HCT116 (cell line): ENCODE measurements around the gene DUSP3. TPM values are rescaled to one million over a fixed set of nuclear protein-coding genes. Genes with fewer than 3 reads are reported as not detected.

Experiments used
- ATAC-seq: fragments of 200-7000 bp; cut with Tn5 transposase; 2 replicates; pipeline ENCODE4 v1.9.1; 2020; ENCODE audit warnings: mild to moderate bottlenecking, moderate library complexity
- BruUV-seq: library from RNA; stranded (reverse); fragments of 400-500 nt; replicated peaks from 2 replicates; lab custom pipeline; 2021; lab: Mats Ljungman, UMichigan
- CTCF ChIA-PET: fragments of 300-600 bp; sonication (Branson Sonifier 250); formaldehyde crosslinking; loops from one replicate; lab custom pipeline; 2021; ENCODE audit warnings: antibody characterized with exemption; lab: Charles Lee
- POLR2A ChIA-PET: fragments of 300-600, 350-600 bp; sonication (Branson Sonifier 250); formaldehyde crosslinking; loops from one replicate; lab custom pipeline; 2021; ENCODE audit warnings: antibody characterized with exemption; lab: Charles Lee
- RAD21 ChIA-PET, 2 experiments: fragments of 300-600 bp; sonication (Branson Sonifier 250); formaldehyde crosslinking; loops; one replicate each; lab custom pipeline; 2023; ENCODE audit warnings: low total read pairs in 2 of 2; ENCODE audit not compliant: uncharacterized antibody in 2 of 2, unreplicated experiment in 2 of 2, low non-redundant PET in 1 of 2; lab: Charles Lee
- DNase-seq: peaks from one replicate; pipeline ENCODE4 v3.0.0-alpha.2; 2010; ENCODE audit warnings: low read depth, low spot score
- H2AFZ ChIP-seq: fragments of 200-600 bp; shearing (Covaris generic), sonication (generic); 2 replicates; pipeline ENCODE4 v1.6.1; 2017; ENCODE audit warnings: low read depth, mixed run types, mixed read lengths, antibody characterized with exemption, low read length; ENCODE audit not compliant: poor library complexity, severe bottlenecking
- H3K27ac ChIP-seq: 2 replicates; pipeline ENCODE4 v1.5.1; 2012; ENCODE audit warnings: low read depth, low read length
- H3K27me3 ChIP-seq: fragments of 200-600 bp; sonication (generic); 2 replicates; pipeline ENCODE4 v1.6.1; 2016; ENCODE audit warnings: mixed run types, low read length, mixed read lengths; ENCODE audit not compliant: insufficient read depth
- H3K36me3 ChIP-seq, 2 experiments: fragments of 200-500 bp in 1 of 2; fragments of 200-600 bp in 1 of 2; sonication (Bioruptor generic) in 1 of 2; sonication (generic) in 1 of 2; 2 replicates each; pipeline versions ENCODE4 v1.5.1 to v1.6.1; 2014 to 2016; ENCODE audit warnings: low read length in 2 of 2, inconsistent platforms in 1 of 2, mixed read lengths in 1 of 2, mixed run types in 1 of 2; ENCODE audit not compliant: insufficient read depth in 2 of 2, control insufficient read depth in 1 of 2
- H3K4me1 ChIP-seq, 2 experiments: fragments of 200-600 bp in 1 of 2; sonication (generic) in 1 of 2; 2 replicates each; pipeline versions ENCODE4 v1.5.1 to v1.6.1; 2012 to 2017; ENCODE audit warnings: low read length in 2 of 2, inconsistent platforms in 1 of 2, mild to moderate bottlenecking in 1 of 2, mixed read lengths in 1 of 2, mixed run types in 1 of 2, moderate library complexity in 1 of 2; ENCODE audit not compliant: insufficient read depth in 2 of 2, control insufficient read depth in 1 of 2
- H3K4me2 ChIP-seq: fragments of 200-600 bp; sonication (generic); 2 replicates; pipeline ENCODE4 v1.6.1; 2017; ENCODE audit warnings: mixed run types, low read length, mixed read lengths
- H3K4me3 ChIP-seq, 2 experiments: fragments of 200-600 bp in 1 of 2; sonication (generic) in 1 of 2; replicated peaks in 1 of 2; 2 replicates each; pipeline ENCODE4 v1.5.1; 2011 to 2016; ENCODE audit warnings: low read length in 2 of 2, control low read depth in 1 of 2, low read depth in 1 of 2, mild to moderate bottlenecking in 1 of 2, mixed read lengths in 1 of 2, mixed run types in 1 of 2
- H3K79me2 ChIP-seq: fragments of 200-600 bp; sonication (generic); 2 replicates; pipeline ENCODE4 v1.6.1; 2017; ENCODE audit warnings: mild to moderate bottlenecking, mixed run types, low read length, moderate library complexity, mixed read lengths; ENCODE audit not compliant: insufficient read depth
- H3K9ac ChIP-seq: fragments of 200-600 bp; sonication (generic); 2 replicates; pipeline ENCODE4 v1.6.1; 2016; ENCODE audit warnings: low read length, mixed read lengths
- H3K9me2 ChIP-seq: fragments of 200-600 bp; sonication (generic), shearing (Covaris generic); 2 replicates; pipeline ENCODE4 v1.6.1; 2017; ENCODE audit warnings: mixed run types, mild to moderate bottlenecking, moderate library complexity; ENCODE audit not compliant: insufficient read depth
- H3K9me3 ChIP-seq, 2 experiments: fragments of 200-500 bp in 1 of 2; fragments of 200-600 bp in 1 of 2; sonication (Bioruptor generic) in 1 of 2; sonication (generic) in 1 of 2; 2 replicates each; pipeline ENCODE4 v1.6.1; 2014 to 2017; ENCODE audit warnings: low read length in 2 of 2, mixed read lengths in 2 of 2, inconsistent platforms in 1 of 2, low read depth in 1 of 2, mild to moderate bottlenecking in 1 of 2, mixed run types in 1 of 2, moderate library complexity in 1 of 2; ENCODE audit not compliant: control insufficient read depth in 1 of 2, insufficient read depth in 1 of 2
- H4K20me1 ChIP-seq: fragments of 200-600 bp; sonication (generic), shearing (Covaris generic); 2 replicates; pipeline ENCODE4 v1.6.1; 2017; ENCODE audit warnings: mixed run types, mild to moderate bottlenecking, moderate library complexity; ENCODE audit not compliant: insufficient read depth
- ATF3 ChIP-seq: IDR thresholded peaks from 2 replicates; pipeline ENCODE4 v1.6.1; 2012
- CEBPB ChIP-seq: IDR thresholded peaks from 2 replicates; pipeline ENCODE4 v1.6.1; 2012; ENCODE audit warnings: low read depth
- CTCF ChIP-seq, 3 experiments: fragments of 200-600 bp in 1 of 3; sonication (generic) in 1 of 3; IDR thresholded peaks in 2 of 3; conservative IDR thresholded peaks in 1 of 3; 2 replicates each; pipeline ENCODE4 v1.5.1; 2012 to 2017; ENCODE audit warnings: low read depth in 2 of 3, low read length in 2 of 3, antibody characterized with exemption in 1 of 3, borderline replicate concordance in 1 of 3, control low read depth in 1 of 3, mild to moderate bottlenecking in 1 of 3, mixed read lengths in 1 of 3, mixed run types in 1 of 3, moderate library complexity in 1 of 3; ENCODE audit not compliant: insufficient read depth in 1 of 3
- EGR1 ChIP-seq: IDR thresholded peaks from 2 replicates; pipeline ENCODE4 v1.6.1; 2012; ENCODE audit warnings: low read depth
- ELF1 ChIP-seq: IDR thresholded peaks from 2 replicates; pipeline ENCODE4 v1.6.1; 2012; ENCODE audit warnings: low read depth, borderline replicate concordance
- EZH2phosphoT487 ChIP-seq: fragments of 200-600 bp; IDR thresholded peaks from 2 replicates; pipeline ENCODE4 v1.6.1; 2018; ENCODE audit warnings: antibody characterized with exemption, borderline replicate concordance
- FOSL1 ChIP-seq: IDR thresholded peaks from 2 replicates; pipeline ENCODE4 v1.6.1; 2012; ENCODE audit warnings: low read depth
- MAX ChIP-seq: IDR thresholded peaks from 2 replicates; pipeline ENCODE4 v1.6.1; 2012
- POLR2A ChIP-seq: IDR thresholded peaks from 2 replicates; pipeline ENCODE4 v1.7.0; 2011; ENCODE audit warnings: borderline replicate concordance; ENCODE audit not compliant: insufficient read depth, insufficient read length; ENCODE audit errors: extremely low read depth
- REST ChIP-seq: IDR thresholded peaks from 2 replicates; pipeline ENCODE4 v1.6.1; 2012; ENCODE audit warnings: low read depth
- SP1 ChIP-seq: IDR thresholded peaks from 2 replicates; pipeline ENCODE4 v1.6.1; 2012; ENCODE audit warnings: low read depth
- TCF7L2 ChIP-seq: IDR thresholded peaks from 2 replicates; pipeline ENCODE4 v1.7.0; 2011; ENCODE audit warnings: borderline replicate concordance, inconsistent platforms; ENCODE audit not compliant: insufficient read depth, insufficient read length; ENCODE audit errors: extremely low read depth
- ZBTB33 ChIP-seq: IDR thresholded peaks from 2 replicates; pipeline ENCODE4 v1.6.1; 2011; ENCODE audit warnings: mild to moderate bottlenecking, low read length, moderate library complexity; ENCODE audit not compliant: insufficient replicate concordance; ENCODE audit errors: extremely low read depth
- ZNF274 ChIP-seq: fragments of 200-500 bp; sonication (Bioruptor generic); IDR thresholded peaks from 2 replicates; pipeline ENCODE4 v1.6.1; 2014; ENCODE audit warnings: mild to moderate bottlenecking, low read depth, low read length, inconsistent platforms
- intact Hi-C: fragments of 100-400 bp; cut with micrococcal nuclease; formaldehyde crosslinking; loops from 2 replicates; pipeline ENCODE4 v1.10.0; 2022
- total RNA-seq: library from RNA; stranded (reverse); gene quantifications from one replicate; pipeline ENCODE4 v1.2.1, GENCODE V29; 2021; ENCODE audit not compliant: unreplicated experiment

DUSP3 gene
- total RNA-seq, 1 experiment from 2014 or later = 29.6 TPM

- intact Hi-C loops = no loop called here
- BruUV-seq = no TSS peak
- POLR2A ChIA-PET = no interaction called here
- Histone ChIP-seq H3K27me3 (no peaks in the 10 kb centered on the region), H3K9me3 (no peaks in the 10 kb centered on the region), H3K36me3 (no peaks in the 10 kb centered on the region), H2AFZ (no peak overlapping the region), H4K20me1 (no peaks in the 10 kb centered on the region), H3K9me2 (no peaks in the 10 kb centered on the region), H3K27ac (no peak overlapping the region), H3K9ac (no peak overlapping the region), H3K4me2 (no peak overlapping the region), H3K4me1 (peaks cover 10 to 12% of the 10 kb centered on the region in 2 experiments), H3K79me2 (no peaks in the 10 kb centered on the region), H3K4me3 (no peak overlapping the region)
- RAD21 ChIA-PET = no interaction called here
- DNase-seq (no peak), ATAC-seq (no peak)
- TF ChIP-seq ELF1 = no peak
- TF ChIP-seq CEBPB = no peak
- TF ChIP-seq MAX = no peak
- TF ChIP-seq FOSL1 = no peak
- TF ChIP-seq ZBTB33 = no peak
- TF ChIP-seq TCF7L2 = no peak
- no peak for TF ChIP-seq ATF3
- TF ChIP-seq REST = no peak
- no peak for TF ChIP-seq EZH2phosphoT487
- TF ChIP-seq CTCF (IDR thresholded peaks at IDR 0.05 in 2 of 3, conservative IDR thresholded peaks at IDR 0.05 in 1 of 3; ENCODE audit: borderline replicate concordance in 1 of 3, insufficient read depth in 1 of 3, low read depth in 2 of 3, low read length in 2 of 3) = no peak
- no peak for TF ChIP-seq EGR1
- TF ChIP-seq ZNF274 = no peak
- no peak for TF ChIP-seq SP1
- no peak for TF ChIP-seq POLR2A
- CTCF ChIA-PET = interaction anchor here (2.0 kb wide), 1 partner anchor 59 kb away, joined by 6 read pairs; the partner anchor contains the start of gene CD300LG
Observed at GRCh38 chr17:43787728-43788127, 9.0 kb upstream of the DUSP3 start.
